ENCODE data around the gene MAP3K10.

Gene MAP3K10

DNA sequence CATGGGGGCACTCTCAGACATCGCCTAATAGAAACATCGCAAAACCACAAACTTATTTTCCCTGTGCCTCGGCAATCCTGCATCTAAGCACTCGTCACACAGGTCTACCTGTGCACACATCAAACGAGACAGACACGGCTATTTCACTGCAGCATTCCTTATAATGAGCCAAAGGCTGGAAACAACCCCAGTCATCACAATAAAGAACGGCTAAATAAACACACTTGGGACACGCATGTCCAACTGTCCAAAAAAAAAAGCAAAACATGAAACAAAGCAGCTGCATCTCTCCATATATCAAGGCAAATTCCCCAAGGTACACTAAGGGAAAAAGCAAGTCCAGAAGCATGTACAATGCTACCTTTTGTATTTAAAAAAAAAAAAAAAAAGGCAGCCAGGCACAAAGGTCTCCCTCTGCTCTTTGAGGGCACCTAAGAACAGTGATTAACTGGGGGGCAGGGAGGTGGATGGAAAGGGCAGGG, 62.4 kb downstream of the MAP3K10 start:
- DNase-seq, result no peak

DNA sequence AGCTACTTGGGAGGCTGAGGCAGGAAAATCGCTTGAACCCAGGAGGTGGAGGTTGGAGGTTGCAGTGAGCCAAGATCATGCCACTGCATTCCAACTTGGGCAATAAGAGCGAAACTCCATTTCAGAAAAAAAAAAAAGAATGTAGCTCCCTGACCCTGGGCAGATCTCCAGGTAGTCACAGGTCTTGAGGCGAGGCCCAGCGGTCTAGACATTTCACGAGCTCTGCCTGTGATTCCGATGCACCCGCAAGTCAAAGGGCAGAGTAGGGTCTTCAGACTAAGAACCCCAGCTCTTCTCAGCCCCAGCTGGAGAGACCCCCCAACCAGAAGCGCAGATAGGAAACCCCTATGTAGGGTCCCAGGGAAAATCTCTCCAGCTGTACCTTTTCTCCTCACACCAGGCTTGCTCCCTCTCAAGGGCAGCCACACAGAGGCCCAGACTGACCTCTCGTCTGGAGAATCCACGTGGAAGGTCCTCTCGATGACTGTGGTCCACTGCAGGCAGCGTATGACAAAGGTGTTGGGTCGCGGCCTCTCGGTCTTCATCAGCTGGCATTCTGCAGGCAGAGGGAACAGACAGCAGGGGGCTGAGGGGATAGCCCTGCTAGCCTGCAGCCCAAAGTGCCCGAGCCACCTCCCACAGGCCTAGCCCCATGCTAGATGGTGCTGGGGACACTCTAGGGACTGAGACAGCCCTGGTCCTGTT, 63.6 kb downstream of the MAP3K10 start:
- no peak for DNase-seq

GRCh38 chr19:40255619-40256166, 64.5 kb downstream of the MAP3K10 start:
- DNase-seq, result no peak

DNA sequence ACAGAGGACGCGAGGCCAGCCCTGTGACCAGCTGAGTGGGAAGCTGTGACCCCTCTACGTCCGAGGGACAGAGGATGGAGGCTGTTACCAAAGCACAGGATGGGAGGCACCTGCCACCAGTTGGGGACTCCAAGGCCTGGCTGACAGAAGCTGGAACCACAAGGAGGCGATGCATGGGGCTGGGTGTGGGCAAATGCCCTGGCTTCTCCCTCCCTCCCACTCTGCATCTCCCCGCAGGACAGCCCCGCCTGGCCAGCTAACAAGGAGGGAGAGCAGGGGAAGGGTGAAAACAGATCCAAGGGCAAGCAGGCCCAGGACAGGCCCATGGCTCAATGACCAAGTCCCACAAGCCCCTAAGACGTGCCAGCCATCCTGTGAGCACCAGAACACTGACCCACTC, 65.3 kb downstream of the MAP3K10 start:
- DNase-seq, result no peak

DNA sequence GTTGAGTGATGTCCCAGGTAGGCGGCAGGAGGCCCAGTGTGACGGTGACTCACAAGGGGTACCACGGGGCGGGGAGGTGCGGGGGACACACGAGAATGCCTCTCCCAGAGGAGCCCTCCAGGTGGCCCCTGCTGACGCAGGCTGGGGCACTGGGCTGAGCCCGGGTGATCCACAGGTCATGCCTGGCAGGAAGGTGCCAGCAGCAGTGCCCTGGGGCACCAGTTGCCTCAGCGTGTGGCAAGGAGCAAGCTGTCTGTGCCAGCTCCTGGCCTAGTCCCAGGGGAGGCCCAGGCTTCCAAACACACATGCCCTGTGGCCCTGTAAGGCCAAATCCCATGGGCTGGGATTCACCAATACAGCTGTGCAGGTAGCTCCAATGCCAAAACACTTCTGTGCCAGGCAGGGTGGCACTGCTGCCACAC, 65.9 kb downstream of the MAP3K10 start:
- no peak for DNase-seq

- DNase-seq, result no peak
Measured at GRCh38 chr19:40261631-40262030, 70.4 kb downstream of the MAP3K10 start.

- DNase-seq, result no peak
Measured at GRCh38 chr19:40262422-40262821, 71.2 kb downstream of the MAP3K10 start.

DNA sequence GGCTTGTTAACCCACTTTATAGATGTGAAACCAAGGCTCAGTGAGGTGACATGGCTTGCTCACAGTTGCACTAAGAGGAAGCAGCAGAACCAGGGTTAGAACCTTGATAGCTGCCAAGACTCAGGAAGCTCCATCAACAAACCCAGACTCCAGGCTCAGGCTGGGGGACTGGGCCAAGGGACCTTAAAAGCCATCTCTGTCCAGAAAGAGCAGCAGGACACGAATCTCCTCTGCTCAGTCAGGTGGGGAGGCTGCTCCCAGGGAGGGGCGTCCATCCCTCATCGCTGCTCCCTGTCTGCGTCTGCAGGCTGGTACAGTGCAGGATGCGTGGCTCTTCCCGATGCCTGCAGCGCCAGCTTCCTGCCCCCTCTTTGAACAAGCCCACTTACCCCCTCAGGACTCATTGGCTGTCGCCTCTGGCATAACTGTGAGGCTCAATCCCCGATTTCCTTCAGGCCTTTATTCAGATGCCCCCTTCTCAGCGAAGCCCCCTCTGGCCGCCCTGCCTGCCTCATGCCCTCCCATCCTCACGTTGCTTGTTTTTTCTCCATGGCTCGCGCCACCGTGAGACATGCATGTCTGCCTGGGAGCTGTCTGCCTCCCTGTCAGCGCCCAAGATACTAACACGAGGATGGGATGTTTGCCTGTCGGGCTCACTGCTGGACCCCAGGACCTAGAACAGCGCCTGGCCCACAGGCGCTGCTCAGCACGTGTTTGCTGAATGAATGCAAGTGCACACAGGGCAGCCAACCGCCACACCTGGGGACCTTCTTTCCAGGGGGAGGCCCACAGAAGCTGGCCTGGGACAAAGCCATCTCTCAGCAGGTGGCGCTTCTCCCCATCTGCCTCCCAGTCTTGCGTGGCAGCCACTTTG, 72.5 kb downstream of the MAP3K10 start:
- no peak for DNase-seq

DNA sequence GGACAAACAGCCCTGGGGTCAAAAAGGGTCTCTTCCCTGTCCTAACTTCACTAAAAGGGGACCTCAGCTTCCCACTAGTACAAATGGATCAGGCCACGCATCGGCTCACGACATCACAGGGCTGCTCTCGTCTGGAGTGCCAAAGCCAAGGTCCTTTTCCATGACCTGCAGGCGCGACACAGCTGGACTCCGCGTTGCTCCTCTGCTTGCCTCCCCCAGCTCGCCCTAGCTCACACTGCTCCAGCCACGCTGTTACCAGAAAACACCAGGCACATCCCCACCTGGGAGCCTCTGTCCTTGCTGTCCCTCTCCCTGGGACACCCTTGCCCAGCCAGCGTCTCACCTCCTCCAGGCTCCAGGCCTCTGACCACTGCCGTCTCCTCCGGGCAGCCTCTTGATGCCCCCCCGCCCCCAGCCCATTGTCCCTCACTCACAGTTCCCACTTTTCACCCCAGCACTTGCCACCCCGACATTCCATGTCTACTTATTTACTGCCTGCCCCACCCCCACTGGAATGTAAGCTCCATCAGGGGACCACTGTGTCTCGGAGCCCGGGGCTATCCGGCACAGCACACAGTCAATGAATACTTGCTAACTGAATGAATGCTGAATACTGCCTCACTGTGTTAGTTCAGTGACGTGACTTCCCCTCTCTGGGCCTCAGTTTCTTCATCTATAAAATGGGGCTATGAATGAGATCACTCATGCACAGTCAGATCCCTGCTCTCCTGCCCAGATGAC, 73.3 kb downstream of the MAP3K10 start:
- DNase-seq, result no peak
